Measurements from ENCODE around the gene ACTR6.
A peak's percentile ranks its signal among the peaks of the same experiment; 100 is the strongest.
"Not testable (repeated sequence)": the region's sequence is repeated elsewhere in the genome, so short reads cannot be mapped to it uniquely, and the experiment has no call there.

The ACTR6 gene

GRCh38 chr12:100185361-100185894 is 15.2 kb upstream of the ACTR6 start:
- no peak for DNase-seq

- DNase-seq, result no peak
Measured at GRCh38 chr12:100186071-100186470, 14.5 kb upstream of the ACTR6 start.

- DNase-seq, result no peak
Measured at GRCh38 chr12:100187068-100187467, 13.5 kb upstream of the ACTR6 start.

DNA sequence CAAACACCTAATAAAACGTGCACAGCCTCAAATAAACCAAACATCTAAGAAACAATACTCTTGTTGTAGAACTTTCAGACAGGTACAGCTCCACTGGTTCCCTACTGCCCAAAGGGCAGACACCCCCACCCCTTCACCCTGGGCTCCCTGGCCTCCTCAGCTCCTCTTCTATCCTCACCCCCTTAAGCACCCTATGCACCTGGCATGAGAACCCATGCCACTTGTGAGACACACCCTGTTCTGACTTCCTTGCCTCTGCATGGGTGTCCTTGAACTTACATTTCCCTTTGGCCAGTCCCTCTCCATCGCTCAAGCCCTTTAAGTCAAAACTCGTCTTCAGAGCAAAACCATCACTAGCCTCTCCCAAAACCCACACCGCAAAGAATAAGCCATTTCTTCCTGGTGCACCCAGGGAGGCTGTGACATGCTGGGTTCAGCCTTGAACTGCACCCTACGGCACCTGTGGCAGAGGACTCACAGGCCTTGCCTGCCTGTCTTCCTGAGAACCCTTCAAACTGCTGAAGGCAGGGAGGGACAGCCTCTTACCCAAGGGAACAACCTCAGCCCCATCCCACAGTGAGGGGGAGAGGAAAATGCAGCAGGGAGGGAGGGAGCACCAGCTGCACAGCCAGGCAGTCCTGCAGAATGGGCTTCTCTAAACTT is 12.6 kb upstream of the ACTR6 start:
- DNase-seq, result no peak

DNA sequence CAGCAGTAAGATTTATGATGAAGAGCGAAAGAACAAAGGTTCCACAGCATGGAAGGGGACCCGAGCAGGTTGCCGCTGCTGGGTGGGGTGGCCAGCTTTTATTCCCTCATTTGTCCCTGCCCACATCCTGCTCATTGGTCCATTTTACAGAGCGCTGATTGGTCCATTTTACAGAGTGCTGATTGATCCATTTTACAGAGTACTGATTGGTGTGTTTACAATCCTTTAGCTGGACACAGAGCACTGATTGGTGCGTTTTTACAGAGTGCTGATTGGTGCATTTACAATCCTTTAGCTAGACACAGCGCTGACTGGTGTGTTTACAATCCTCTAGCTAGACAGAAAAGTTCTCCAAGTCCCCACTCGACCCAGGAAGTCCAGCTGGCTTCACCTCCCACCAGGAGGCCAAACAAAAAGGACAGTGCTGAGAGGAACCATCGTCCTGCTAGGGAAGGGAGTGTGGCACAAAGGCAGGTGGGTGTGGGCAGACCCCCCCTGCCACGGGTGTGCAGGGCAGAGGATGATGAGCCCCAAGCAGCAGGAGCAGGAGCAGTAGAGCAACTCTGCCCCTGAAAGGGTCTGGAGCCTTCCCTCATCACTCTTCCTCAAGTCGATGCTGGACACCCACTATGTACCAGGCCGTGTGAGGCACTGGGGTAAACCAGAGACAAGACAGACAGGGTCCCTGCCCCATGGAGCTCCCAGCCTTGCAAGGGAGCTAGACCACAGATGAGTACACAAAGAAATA is 11.6 kb upstream of the ACTR6 start:
- not testable (repeated sequence) for DNase-seq

DNA sequence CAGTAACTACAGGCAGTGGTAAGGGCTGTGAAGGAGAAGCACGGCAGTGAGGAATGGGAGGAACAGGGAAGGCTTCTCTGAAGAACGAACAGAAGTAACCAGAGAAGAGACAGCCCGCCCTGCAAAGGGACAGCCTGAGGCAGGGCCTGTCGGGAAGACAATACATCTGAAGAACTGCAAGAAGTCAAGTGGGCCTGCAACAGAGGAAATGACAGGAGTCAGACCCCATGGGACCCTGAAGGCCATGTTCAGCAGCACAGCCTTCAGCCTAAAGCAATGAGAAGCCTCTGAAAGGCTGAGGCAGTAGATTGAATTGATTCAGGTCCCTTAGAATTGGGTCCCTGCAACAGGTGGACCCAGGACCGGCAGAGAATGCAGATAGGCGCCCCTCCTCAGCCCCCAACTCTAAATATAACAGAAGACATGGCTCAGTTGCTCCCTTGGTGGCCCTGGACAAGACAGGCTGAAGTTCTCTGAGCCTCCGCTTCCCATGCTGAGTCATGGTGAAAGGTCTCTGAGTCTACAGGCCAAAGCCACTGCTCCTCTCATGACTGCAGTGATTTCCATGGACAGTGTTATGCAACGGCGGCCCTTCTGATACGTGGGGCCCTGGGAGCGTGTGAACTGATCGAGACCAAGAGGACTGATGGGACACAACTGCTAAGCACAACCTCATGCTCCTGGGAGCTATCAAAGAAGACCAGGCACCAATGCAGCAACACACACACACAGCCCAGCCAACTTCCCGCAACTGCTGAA is 10.8 kb upstream of the ACTR6 start:
- DNase-seq, result no peak

DNA sequence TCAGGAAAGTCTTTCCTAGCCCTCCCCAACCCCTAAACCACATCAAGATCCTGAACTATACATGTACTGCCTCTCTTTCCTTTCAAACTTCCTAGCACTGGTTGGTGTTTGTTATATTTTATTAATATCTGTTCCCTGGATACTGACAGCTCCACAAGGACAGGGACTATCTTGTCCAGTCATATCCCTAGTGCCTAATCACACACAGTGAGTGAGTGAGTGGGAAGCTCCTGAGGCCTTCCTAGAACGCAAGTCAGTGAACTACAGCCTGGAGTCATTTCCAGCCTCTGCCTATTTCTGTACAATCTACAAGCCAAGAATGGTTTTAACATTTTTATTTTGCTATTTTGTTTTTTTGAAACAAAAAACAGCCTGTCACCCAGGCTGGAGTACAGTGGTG is 7.5 kb upstream of the ACTR6 start:
- no peak for DNase-seq

GRCh38 chr12:100197486-100197885 is 3.1 kb upstream of the ACTR6 start:
- DNase-seq, result no peak

DNA sequence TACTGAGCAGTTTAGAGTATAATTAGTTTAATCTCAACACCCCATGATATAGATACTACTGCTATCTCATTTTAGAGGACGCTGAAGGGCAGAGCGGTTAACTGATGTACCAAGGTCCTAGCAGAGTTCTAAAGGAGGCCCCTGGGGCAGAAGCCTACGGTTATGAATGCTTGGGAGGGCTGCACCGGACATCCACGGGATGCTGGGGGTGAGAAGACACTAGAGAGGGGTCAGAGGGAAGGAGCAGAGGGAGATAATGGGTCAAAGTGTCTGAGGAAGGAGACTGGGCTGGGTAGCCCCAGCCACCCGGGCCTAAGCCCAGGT is 1.6 kb upstream of the ACTR6 start:
- peak in 1 of 6 experiments; percentile 17 for DNase-seq

GRCh38 chr12:100199347-100200149 is 1.1 kb upstream of the ACTR6 start:
- DNase-seq, result peak; percentile 53 to 77 (median 70)

- DNase-seq, result no peak
Measured at GRCh38 chr12:100201604-100202423, 1.2 kb downstream of the ACTR6 start.

GRCh38 chr12:100207311-100207710 is 6.7 kb downstream of the ACTR6 start:
- no peak for DNase-seq

GRCh38 chr12:100208834-100209233 is 8.2 kb downstream of the ACTR6 start:
- DNase-seq, result no peak

DNA sequence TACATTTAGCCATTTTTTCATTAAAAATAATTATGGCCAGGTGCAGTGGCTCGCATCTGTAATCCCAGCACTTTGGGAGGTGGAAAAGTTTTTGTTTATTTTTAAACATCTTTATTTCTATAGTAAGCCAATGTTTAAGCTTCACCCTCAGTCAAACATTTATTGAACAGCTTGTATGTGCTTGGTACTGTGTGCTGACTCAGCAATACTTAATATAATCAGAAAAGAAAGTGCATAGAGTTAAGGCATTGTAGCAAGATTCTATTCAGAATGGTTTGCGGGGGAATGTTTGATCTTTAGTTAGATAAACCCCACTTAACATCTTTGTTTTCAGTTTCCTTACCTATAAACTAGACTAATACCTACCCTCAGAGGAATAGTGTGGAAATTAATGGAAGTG is 11.1 kb downstream of the ACTR6 start:
- DNase-seq, result no peak

GRCh38 chr12:100213016-100213891 is 12.6 kb downstream of the ACTR6 start:
- DNase-seq, result no peak

- no peak for DNase-seq
Measured at GRCh38 chr12:100214518-100214917, 13.9 kb downstream of the ACTR6 start.

DNA sequence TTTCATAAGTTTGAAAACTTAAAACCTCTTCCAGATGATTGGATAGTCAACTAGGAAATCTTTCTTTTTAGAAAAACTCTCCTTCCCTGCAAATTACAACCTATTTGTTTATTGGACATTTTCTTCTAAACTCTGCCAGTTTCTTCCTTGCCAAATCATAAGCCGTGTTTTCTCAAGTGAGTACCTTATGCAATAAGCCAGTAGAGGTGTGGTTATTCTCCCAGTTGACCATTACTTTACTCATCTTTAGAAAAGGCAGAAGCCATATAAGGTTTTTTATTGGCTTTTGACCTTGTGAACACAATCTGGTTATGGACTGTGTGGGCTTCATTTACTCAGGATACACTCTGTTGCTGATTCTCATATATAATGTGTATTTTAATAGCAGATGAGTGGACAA is 14.6 kb downstream of the ACTR6 start:
- DNase-seq, result no peak

DNA sequence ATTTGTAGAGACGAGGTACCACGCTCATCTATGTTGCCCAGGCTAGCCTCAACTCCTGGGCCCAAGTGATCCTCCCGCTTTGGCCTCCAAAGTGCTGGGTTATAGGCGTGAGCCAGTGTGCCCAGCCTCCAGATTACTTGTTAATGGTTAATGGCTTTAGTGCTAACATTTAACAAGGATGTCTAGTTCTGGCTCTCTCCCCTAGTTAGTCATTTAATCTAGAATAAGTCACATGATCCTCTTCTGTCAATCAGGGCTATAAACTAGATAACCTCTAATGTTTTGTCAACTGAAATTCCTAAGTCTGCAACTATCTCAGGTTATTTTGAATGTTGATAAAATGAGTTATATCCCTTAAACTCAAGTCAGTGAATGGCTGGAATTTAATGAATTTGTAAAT is 15.7 kb downstream of the ACTR6 start:
- DNase-seq, result no peak

DNA sequence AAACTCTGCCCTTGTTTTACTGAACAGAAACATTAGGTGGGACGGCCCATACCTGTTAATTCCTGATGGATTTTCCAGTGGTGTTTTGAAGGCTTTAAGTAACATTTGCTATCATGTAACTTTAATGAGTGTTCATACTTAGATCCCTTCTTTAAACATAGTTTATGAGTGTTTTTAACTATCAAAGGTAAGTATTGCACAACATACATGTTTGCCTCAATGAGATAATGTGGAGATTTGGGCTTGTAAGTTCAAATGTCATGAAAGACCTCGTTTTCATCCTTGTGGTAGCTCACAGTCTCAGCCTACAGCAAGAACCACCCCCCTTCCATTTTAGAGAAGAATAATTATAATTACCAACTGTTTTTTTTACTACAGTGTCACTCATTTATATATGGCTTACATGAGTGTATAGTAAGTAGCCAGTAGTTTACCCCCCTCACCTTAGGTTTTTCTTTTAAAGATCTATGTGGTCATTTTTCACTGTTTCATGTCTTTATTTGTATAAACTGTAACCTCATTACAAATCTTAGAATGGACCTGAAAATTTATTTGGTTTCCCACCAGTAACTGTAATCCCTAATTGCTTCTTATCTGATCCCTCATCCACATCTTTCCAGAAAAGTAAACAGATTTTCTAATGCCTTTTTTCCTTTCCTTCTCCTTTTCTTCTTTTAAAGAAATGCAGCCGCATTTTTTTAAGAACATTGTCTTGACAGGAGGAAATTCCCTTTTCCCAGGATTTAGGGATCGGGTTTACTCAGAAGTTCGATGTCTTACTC is 18.9 kb downstream of the ACTR6 start:
- no peak for DNase-seq

- DNase-seq, result no peak
Measured at GRCh38 chr12:100221523-100221922, 20.9 kb downstream of the ACTR6 start.

Data from stimulated activated naive CD4-positive, alpha-beta T cell (primary cell).